Astrocyte of the cerebellum (primary cell): ENCODE results near the gene PPP1R10.

ENCODE experiments used
- DNase-seq: peaks from one replicate; pipeline ENCODE4 v3.0.0-alpha.2; 2011; ENCODE audit warnings: low read depth
- H3K4me3 ChIP-seq: 2 replicates; pipeline ENCODE4 v1.5.1; 2011; ENCODE audit warnings: mild to moderate bottlenecking, low read depth, low read length, moderate library complexity
- in situ Hi-C: cut with HindIII; loops from 2 replicates; pipeline ENCODE4 v1.10.0; 2017; ENCODE audit warnings: low sequenced_read_pairs
- TF ChIP-seq, protein P1 (sequence below): IDR thresholded peaks from 2 replicates; pipeline ENCODE4 v1.5.1; 2012; ENCODE audit warnings: low read length, low read depth, moderate library complexity, mild to moderate bottlenecking; ENCODE audit errors: missing control alignments

The PPP1R10 gene

DNA sequence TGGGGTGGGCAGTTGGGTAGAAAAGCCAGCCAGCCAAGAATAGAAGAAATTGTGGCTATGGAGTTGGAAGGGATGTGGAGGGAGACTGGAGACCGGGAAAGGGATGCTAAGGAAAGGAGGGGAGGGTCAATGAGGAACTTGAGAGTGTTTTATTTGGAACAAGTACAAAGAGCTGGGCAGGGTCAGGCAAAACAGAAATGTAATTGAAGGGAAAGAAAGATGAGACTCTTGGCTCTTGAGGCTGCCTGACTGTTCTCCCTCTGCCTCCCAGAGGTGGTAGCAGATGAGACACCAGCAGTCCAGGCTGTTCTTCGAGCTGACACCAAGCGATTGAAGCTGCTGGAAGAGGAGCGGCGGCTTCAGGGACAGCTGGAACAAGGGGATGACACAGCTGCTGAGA is 33.1 kb downstream of the PPP1R10 start:
- in situ Hi-C loops = no loop called here
- DNase-seq = no peak
- no peak overlapping the region for H3K4me3 ChIP-seq
- TF ChIP-seq, protein P1, sequence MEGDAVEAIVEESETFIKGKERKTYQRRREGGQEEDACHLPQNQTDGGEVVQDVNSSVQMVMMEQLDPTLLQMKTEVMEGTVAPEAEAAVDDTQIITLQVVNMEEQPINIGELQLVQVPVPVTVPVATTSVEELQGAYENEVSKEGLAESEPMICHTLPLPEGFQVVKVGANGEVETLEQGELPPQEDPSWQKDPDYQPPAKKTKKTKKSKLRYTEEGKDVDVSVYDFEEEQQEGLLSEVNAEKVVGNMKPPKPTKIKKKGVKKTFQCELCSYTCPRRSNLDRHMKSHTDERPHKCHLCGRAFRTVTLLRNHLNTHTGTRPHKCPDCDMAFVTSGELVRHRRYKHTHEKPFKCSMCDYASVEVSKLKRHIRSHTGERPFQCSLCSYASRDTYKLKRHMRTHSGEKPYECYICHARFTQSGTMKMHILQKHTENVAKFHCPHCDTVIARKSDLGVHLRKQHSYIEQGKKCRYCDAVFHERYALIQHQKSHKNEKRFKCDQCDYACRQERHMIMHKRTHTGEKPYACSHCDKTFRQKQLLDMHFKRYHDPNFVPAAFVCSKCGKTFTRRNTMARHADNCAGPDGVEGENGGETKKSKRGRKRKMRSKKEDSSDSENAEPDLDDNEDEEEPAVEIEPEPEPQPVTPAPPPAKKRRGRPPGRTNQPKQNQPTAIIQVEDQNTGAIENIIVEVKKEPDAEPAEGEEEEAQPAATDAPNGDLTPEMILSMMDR = no peak

DNA sequence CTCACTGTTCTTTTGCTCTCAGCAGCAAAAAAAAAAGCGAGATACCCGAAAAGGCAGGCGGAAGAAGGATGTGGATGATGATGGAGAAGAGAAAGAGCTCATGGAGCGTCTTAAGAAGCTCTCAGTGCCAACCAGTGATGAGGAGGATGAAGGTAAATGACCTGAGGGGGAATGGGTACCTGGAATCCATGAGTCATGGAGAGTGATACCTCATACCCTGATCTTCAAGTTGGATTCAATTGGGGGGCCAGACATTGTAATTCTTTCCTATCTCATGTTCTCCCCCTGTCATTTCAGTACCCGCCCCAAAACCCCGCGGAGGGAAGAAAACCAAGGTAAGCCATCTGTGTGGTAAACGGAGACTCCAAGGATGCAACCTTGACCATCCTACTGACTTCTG is 39.0 kb downstream of the PPP1R10 start:
- TF ChIP-seq, protein P1 = no peak
- in situ Hi-C loops = no loop called here
- DNase-seq = no peak
- H3K4me3 ChIP-seq = no peak overlapping the region

DNA sequence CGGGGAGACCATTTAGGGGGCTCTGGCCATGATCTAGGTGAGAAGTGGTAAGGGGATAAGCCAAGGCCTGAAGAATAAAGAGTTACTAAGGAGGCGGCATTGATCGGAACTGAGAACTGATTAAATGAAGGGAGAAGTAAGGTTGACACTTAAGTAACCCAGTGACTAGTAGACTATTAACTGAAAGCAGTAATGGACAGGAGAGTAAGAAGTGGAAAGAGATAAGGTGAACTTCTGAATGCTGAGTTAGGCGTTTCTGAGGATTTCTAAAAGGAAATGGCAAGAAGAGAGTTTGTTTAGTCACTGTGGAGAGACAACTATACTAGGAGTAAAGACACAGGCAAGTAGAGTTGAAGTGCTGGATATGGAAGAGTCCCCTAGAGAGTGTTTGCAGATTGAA is 43.9 kb downstream of the PPP1R10 start:
- no peak for DNase-seq
- in situ Hi-C loops = no loop called here
- TF ChIP-seq, protein P1 = no peak
- H3K4me3 ChIP-seq = no peak overlapping the region

DNA sequence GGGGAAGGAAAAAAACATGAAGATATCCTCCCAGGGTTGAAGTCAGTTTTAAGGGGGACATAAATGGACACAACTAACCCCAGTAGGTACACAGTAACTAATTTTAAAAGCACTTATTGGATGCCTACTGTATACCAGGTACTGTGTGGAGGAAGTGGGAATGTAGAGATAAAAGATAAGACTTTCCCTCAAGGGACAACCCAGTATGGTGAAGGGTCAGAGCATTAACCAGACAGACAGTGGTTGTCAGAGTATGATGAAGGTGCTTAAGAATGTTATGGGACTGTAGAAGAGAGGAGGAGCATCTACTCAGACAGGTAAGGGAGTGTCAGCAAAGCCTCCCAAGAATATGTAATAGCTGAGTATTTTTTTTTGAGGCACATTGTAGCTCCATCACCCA is 44.9 kb downstream of the PPP1R10 start:
- in situ Hi-C loops = no loop called here
- DNase-seq = no peak
- peak overlapping the region; percentile 63 for H3K4me3 ChIP-seq
- TF ChIP-seq, protein P1 = no peak

DNA sequence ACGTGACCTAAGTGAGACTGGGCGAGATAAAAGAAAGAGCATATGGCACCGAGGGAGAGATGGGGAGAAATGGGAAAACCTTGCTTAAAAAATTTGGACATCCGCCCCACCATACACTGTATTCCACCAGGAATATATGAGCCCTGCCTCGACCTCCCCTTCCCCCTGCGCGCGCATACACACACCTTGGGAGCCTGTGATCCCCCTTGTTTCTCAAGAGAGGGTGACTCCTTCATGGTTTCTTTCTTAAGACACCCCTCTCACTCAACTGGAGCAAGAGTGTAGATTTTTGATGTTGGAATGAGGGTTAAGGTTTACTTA is 45.3 kb downstream of the PPP1R10 start:
- H3K4me3 ChIP-seq = peak overlapping the region; percentile 63
- no peak for DNase-seq
- in situ Hi-C loops = no loop called here
- TF ChIP-seq, protein P1 = no peak

DNA sequence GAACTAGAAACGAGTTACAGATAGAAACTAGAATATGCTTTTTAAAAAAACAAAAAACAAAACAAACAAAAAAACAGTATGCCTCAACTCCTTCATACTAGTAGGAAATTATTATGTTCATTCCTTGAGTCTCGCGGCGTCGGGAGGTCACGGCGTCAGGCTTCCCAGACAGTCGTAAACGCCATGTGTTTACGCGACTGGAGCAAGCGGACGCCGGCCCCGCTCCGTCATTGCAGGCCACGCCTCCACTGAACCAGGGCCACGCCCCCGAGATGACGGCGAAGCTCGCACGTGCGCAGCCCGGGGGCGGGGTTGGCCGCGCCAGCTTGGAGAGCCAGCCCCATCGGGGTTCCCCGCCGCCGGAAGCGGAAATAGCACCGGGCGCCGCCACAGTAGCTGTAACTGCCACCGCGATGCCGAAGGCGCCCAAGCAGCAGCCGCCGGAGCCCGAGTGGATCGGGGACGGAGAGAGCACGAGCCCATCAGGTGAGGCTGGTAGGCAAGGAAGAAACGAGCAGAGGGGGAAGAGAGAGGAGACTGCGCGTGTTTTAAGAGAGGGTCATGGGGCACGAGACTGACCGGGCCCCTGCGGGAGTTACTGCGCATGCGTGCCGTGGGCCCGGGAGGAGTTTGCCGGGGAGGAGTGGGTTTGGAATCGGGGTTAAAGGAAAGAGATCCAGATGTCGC is 45.8 kb downstream of the PPP1R10 start, which contains the start of gene ABCF1:
TSS of gene ABCF1 (plus strand) at position 368 of the 687 bp plus-strand sequence. CDS start at position 414, 46 bp downstream.
- peak; percentile 92 for DNase-seq
- peak within 1 kb of the TSS; percentile 63 for H3K4me3 ChIP-seq
- in situ Hi-C loops = no loop called here
- TF ChIP-seq, protein P1 = no peak

DNA sequence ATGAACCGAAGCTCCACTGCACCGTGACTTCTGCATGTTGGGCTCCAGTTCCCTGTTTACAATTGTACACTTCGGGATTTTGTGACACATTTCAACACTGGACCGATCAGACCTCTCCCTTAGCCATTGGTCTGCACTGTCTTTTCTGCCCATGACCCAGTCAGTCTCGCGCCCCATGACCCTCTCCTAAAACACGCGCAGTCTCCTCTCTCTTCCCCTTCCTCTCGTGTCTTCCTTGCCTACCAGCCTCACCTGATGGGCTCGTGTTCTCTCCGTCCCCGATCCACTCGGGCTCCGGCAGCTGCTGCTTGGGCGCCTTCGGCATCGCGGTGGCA is 46.3 kb downstream of the PPP1R10 start:
- TF ChIP-seq, protein P1 = no peak
- no peak for DNase-seq
- peak overlapping the region; percentile 63 for H3K4me3 ChIP-seq
- in situ Hi-C loops = no loop called here
